ENCODE results near the gene BCKDHB.
A peak's percentile ranks its signal among the peaks of the same experiment; 100 is the strongest.

Gene BCKDHB

GRCh38 chr6:80331974-80332373, 225.5 kb downstream of the BCKDHB start:
- DNase-seq (ENCODE audit: low read depth), result no peak

- DNase-seq (ENCODE audit: low read depth), result no peak
Measured at GRCh38 chr6:80333342-80333741, 226.9 kb downstream of the BCKDHB start.

- DNase-seq (ENCODE audit: low read depth), result no peak
Measured at GRCh38 chr6:80335121-80335531, 228.7 kb downstream of the BCKDHB start.

GRCh38 chr6:80336911-80337310, 230.4 kb downstream of the BCKDHB start:
- DNase-seq (ENCODE audit: low read depth), result no peak

- peak; percentile 40 for DNase-seq (ENCODE audit: low read depth)
Measured at GRCh38 chr6:80338201-80338836, 231.8 kb downstream of the BCKDHB start.

- DNase-seq (ENCODE audit: low read depth), result no peak
Measured at GRCh38 chr6:80339421-80339820, 232.9 kb downstream of the BCKDHB start.

GRCh38 chr6:80340280-80340679, 233.8 kb downstream of the BCKDHB start:
- no peak for DNase-seq (ENCODE audit: low read depth)

GRCh38 chr6:80340686-80341085, 234.2 kb downstream of the BCKDHB start:
- no peak for DNase-seq (ENCODE audit: low read depth)

- no peak for DNase-seq (ENCODE audit: low read depth)
Measured at GRCh38 chr6:80341330-80341729, 234.9 kb downstream of the BCKDHB start.

GRCh38 chr6:80343511-80343910, 237.0 kb downstream of the BCKDHB start:
- no peak for DNase-seq (ENCODE audit: low read depth)

GRCh38 chr6:80347101-80347500, 240.6 kb downstream of the BCKDHB start:
- DNase-seq (ENCODE audit: low read depth), result no peak

GRCh38 chr6:80348263-80348662, 241.8 kb downstream of the BCKDHB start:
- no peak for DNase-seq (ENCODE audit: low read depth)

GRCh38 chr6:80356000-80356399, 249.5 kb downstream of the BCKDHB start:
- no peak for DNase-seq (ENCODE audit: low read depth)

- DNase-seq (ENCODE audit: low read depth), result no peak
Measured at GRCh38 chr6:80356545-80356944, 250.1 kb downstream of the BCKDHB start.

- DNase-seq (ENCODE audit: low read depth), result no peak
Measured at GRCh38 chr6:80357081-80357480, 250.6 kb downstream of the BCKDHB start.

GRCh38 chr6:80357674-80358073, 251.2 kb downstream of the BCKDHB start:
- DNase-seq (ENCODE audit: low read depth), result no peak

GRCh38 chr6:80363501-80364122, 257.1 kb downstream of the BCKDHB start:
- DNase-seq (ENCODE audit: low read depth), result no peak

- no peak for DNase-seq (ENCODE audit: low read depth)
Measured at GRCh38 chr6:80364149-80364548, 257.7 kb downstream of the BCKDHB start.

- DNase-seq (ENCODE audit: low read depth), result no peak
Measured at GRCh38 chr6:80366051-80366450, 259.6 kb downstream of the BCKDHB start.

- no peak for DNase-seq (ENCODE audit: low read depth)
Measured at GRCh38 chr6:80366714-80367113, 260.2 kb downstream of the BCKDHB start.

- no peak for DNase-seq (ENCODE audit: low read depth)
Measured at GRCh38 chr6:80376411-80376810, 269.9 kb downstream of the BCKDHB start.

GRCh38 chr6:80380566-80380965, 274.1 kb downstream of the BCKDHB start:
- DNase-seq (ENCODE audit: low read depth), result no peak

- DNase-seq (ENCODE audit: low read depth), result no peak
Measured at GRCh38 chr6:80382811-80383210, 276.3 kb downstream of the BCKDHB start.

GRCh38 chr6:80388507-80388906, 282.0 kb downstream of the BCKDHB start:
- no peak for DNase-seq (ENCODE audit: low read depth)

Data from stimulated activated CD8-positive, alpha-beta memory T cell treated with anti-CD3 and anti-CD28 coated beads, Interleukin-12 subunit alpha, Interleukin-12 subunit beta, amount 100 ng/mL, for 1 hour (primary cell).